Measurements from ENCODE around the gene DOK5.

DNA sequence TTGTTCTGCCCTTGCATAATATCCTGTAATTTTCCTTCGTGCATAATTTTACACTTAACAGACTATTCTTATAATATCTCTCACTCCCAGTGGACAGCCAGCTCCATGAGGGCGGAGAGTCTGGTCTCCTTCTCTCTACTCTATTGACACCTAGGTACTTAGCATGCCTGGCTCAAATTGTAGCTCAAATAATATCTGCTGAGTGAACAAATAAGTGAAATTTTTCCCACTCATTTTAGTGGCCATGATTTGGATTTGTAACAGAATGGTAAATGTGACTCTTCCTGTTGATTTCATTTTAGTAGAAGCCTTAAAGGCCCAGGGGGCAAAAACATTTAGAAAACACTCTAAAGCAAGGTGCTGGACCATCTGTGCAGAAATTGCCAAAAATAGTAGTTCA, 7.8 kb upstream of the DOK5 start:
- no peak for TF ChIP-seq POLR2AphosphoS5 (IDR thresholded peaks at IDR 0.05; ENCODE audit: low read depth, low read length)
- TF ChIP-seq POLR2A (IDR thresholded peaks at IDR 0.05; ENCODE audit: low read depth, low read length): no peak

Measured in GM12892 (cell line).